ENCODE measurements around the gene SNTB2. TPM values are rescaled to one million over a fixed set of nuclear protein-coding genes. Genes with fewer than 3 reads are reported as not detected.

SNTB2 gene
- total and polyA plus RNA-seq, 9 of the 15 experiments (the other 6 are each of a cell fraction or from before 2014, with no cell fraction given): 1.2 to 13.7 (median 5.7) TPM

DNA sequence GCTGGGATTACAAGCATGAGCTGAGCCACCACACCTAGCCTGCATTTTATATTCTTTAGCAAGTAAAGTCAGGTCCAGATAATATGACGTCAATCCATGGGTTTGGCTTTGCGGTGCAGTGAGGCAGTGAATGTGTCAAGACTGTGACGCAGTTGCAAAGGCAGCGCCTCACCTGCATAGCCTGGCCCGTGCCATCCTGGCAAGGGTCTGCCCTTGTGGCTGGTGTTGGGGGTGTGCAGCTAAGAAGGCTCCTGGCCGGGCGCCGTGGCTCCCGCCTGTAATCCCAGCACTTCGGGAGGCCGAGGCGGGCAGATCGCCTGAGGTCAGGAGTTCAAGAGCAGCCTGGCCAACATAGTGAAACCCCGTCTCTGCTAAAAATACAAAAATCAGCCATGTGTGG, 136.5 kb downstream of the SNTB2 start:
- Histone ChIP-seq H3K36me3 (ENCODE audit: control insufficient read depth, insufficient read depth, low read length) (peaks cover 96% of the 10 kb centered on the region), H3K27ac (ENCODE audit: extremely low read depth, low read depth, low read length) (no peak overlapping the region), H3K9me1 (ENCODE audit: control insufficient read depth, insufficient read depth, low read length) (no peaks in the 10 kb centered on the region), H3K4me1 (replicated peaks in 1 of 2; ENCODE audit: control insufficient read depth in 2 of 2, insufficient read depth in 2 of 2, low read length in 2 of 2) (peaks cover 14 to 48% of the 10 kb centered on the region in 2 experiments; a peak in 4 of 5 replicates), H3K79me2 (ENCODE audit: control insufficient read depth, insufficient read depth, low read length) (peaks cover 69% of the 10 kb centered on the region), H3K4me2 (ENCODE audit: insufficient read depth, low read length) (no peak overlapping the region), H4K20me1 (replicated peaks; ENCODE audit: control insufficient read depth, insufficient read depth, low read length) (peaks cover 31% of the 10 kb centered on the region; the same call in 1 of the 2 replicates), H3K9me3 (replicated peaks; ENCODE audit: control insufficient read depth, insufficient read depth, low read depth, low read length) (no peaks in the 10 kb centered on the region), H2AFZ (ENCODE audit: low read depth, low read length) (no peak overlapping the region), H3K9ac (ENCODE audit: insufficient read depth in 1 of 2, low read depth in 2 of 2, low read length in 2 of 2) (no peak overlapping the region; a peak in 1 of 4 replicates), H3K27me3 (ENCODE audit: control insufficient read depth in 2 of 2, insufficient read depth in 2 of 2, low read length in 2 of 2) (no peaks in the 10 kb centered on the region), H3K4me3 (no peak overlapping the region)
- TF ChIP-seq RBFOX2 (IDR thresholded peaks at IDR 0.05; ENCODE audit: low read depth, low read length): peak; percentile 39
- TF ChIP-seq PML (IDR thresholded peaks at IDR 0.05; ENCODE audit: low read length): no peak
- TF ChIP-seq BCLAF1 (IDR thresholded peaks at IDR 0.05; ENCODE audit: borderline replicate concordance in 1 of 2, control insufficient read depth in 1 of 2, low read depth in 2 of 2, low read length in 1 of 2): no peak
- no peak for TF ChIP-seq ZNF589 (CRISPR knock-in tag; IDR thresholded peaks at IDR 0.05; ENCODE audit: low read depth)
- TF ChIP-seq BRD9 (IDR thresholded peaks at IDR 0.05; ENCODE audit: low read depth, partially characterized antibody): no peak
- TF ChIP-seq GABPB1 (CRISPR knock-in tag; IDR thresholded peaks at IDR 0.05): no peak
- TF ChIP-seq EP400 (IDR thresholded peaks at IDR 0.05): no peak
- TF ChIP-seq IRF1 (CRISPR knock-in tag; IDR thresholded peaks at IDR 0.05; ENCODE audit: borderline replicate concordance): no peak
- ATAC-seq (no peak), DNase-seq (ENCODE audit: extremely low read depth in 1 of 4, low spot score in 3 of 4) (no peak), FAIRE-seq (no peak)
- WGBS (ENCODE audit: insufficient coverage, low coverage, missing lambda C conversion rate): 95% methylated on average over 12 of the region's 14 CpGs
- ChIA-PET POLR2A (interaction anchor here (0.6 to 2.4 kb wide), 4 partner anchors 10 to 822 kb away, joined by 3 to 7 read pairs (median 4); no protein-coding TSS in a partner anchor), CTCF (ENCODE audit: low intra/inter-chr PET ratio) (no interaction called here)
- no TSS peak for BruUV-seq (replicated peaks)
- intact Hi-C loops (cut with micrococcal nuclease): no loop called here
- in situ Hi-C loops (cut with MboI): no loop called here

Data from K562 (cell line).